HUDEP-2 (cell line): ENCODE measurements around the gene EPB41L2.
"Not testable (repeated sequence)": the region's sequence is repeated elsewhere in the genome, so short reads cannot be mapped to it uniquely, and the experiment has no call there.

Source experiments
- DNase-seq, 76 experiments: peaks; one replicate each; lab custom pipeline; 2025; ENCODE audit not compliant: unreplicated experiment in 76 of 76; lab: John Stamatoyannopoulos, UW

EPB41L2 gene

DNA sequence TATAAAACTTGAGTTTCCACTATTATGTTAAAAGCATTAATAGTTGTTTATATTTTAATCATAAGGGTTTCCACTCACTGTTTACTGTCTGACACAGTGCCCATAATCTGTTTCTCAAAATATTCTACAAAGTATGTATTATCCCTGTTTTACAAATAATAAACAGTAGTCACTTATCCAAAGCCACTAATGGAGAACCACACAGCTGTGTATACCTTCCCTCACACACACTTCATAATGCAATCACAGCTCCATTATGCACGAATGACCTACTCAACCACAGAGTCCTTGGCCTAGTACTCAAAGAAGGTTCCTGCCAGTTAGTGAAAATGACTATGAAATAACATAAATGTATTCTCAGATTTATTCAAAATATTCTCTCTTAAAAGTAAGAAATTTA is 103.1 kb downstream of the EPB41L2 start:
- DNase-seq = no peak

DNA sequence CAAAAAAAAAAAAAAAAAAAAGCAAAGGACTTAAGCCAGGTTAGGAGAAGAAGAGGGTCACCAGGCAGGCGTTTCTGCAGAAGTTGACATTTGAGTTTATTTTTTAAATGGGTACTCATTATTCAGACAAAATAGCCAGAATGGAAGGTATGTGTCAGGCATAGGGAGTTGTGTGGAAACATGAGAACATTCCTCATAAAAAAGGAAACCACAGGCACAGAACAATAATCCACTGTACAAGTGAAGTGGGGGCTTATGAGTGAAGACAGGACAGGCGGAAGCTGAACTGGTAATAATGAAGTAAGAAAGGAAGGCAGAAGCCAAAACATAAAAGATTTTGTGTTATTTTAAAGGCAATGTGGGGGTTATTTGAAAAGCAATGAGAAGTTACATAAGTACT is 104.6 kb downstream of the EPB41L2 start:
- DNase-seq = no peak

DNA sequence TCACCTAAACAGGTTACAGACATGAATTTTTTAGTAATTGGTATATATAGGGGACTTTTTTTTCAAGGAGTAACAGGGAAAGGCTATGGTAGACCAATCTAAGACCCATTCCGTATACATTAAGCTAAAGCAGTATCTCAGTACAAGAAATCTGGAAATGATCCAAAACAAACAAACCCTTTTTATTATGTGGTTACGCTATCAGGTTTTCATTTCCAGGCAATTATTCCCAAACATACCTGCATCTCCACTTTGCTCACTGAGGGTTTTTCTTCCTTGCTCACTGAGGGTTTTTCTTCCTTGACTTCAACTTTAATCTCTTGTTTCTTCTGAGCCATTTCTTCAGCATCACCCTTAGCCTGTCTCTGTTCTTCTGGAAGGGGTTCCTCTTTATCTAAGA is 107.3 kb downstream of the EPB41L2 start:
- DNase-seq = no peak

DNA sequence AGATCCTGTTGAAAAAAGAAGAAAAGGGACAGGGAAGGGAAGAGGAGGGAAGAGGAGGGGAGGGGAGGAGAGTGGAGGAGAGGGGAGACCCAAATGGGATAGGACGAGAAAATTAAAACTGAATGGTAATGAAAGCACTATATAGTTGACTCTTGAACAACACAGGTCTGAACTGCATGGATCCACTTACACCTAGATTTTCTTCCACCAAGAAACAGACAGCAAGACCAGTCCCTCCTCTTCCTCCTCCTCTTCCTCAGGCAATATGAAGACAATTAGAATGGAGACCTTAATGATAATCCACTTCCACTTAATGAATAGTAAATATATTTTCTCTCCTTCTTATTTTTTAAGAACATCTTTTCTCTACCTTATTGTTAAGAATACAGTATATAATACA is 113.5 kb downstream of the EPB41L2 start:
- DNase-seq = no peak

DNA sequence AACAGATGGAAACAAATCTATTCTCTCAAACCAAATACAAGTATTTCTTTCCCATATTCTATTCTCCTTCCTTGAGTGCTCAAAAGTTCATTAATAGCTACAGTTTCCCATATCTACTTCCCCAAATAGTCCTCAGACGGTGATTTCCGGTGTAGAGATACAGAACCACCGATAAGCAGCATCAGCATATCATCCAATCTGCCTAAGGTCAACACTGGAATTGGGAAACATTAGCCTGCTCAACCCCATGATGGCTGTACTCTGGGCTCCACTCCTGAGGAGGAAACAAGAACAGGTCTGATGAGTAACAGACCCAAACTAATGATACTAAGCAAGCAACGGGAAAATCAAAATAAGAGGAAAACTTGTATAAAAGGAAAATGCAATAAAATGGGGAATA is 115.6 kb downstream of the EPB41L2 start:
- no peak for DNase-seq

DNA sequence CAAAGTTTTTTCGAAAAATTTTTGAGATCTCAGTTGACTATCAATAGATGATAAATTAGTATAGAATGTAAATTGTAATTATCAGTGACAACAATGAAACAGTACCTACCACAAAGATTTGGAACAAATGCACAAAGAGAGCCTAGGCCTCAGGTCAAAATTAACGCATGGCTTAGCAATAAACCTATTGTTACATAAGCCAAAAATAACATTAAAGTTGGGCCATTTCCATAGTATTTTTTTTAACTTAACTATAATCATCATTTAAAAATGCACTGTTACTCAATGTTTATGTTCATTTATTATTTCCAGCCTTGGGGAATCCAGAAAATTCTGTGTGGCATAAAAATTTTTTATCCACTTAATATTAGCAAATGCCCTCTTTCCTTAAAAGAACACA is 117.0 kb downstream of the EPB41L2 start:
- no peak for DNase-seq

DNA sequence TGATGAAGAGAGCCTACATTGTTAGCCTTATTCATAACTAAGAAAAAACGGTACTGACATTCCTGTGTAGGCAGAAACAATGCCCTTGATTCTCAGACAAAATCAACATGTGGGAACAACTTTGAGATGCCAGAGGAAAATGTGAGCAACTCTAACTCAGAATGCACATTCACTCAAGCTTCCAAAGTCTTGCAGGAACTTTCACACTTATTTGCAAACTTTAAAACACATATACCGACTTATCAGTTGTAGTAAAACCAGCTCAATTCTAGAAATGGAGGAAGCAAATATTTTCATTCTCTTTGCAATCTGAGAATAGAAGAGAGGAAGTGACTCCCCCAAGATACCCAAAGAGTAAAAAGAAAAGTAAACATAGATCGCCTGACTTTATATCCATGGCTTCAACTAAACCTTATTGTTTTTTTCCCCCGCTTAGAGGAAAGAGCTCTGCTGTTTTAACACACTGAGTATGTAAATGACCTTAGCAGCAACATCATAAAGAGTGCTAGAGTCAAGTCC is 117.6 kb downstream of the EPB41L2 start:
- no peak for DNase-seq

DNA sequence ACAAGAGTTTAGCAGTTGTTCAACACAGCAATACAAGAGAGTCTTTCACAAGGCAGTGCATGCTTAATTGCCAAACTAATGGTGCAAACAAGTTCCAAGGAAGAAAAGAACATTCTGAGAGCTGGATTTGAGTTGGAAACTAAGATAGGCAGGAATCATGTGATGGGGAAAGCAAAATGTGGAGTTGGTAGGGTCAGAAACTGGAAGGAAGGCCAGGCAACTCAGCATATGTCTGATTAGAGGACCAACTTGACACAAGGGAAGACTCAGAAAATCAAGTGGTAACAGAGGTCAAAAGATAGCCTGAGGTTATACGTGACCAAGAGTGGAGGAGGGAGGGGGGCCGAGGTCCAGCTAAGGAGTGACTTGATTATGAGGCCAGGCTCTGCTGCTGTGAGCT is 118.6 kb downstream of the EPB41L2 start:
- no peak for DNase-seq

DNA sequence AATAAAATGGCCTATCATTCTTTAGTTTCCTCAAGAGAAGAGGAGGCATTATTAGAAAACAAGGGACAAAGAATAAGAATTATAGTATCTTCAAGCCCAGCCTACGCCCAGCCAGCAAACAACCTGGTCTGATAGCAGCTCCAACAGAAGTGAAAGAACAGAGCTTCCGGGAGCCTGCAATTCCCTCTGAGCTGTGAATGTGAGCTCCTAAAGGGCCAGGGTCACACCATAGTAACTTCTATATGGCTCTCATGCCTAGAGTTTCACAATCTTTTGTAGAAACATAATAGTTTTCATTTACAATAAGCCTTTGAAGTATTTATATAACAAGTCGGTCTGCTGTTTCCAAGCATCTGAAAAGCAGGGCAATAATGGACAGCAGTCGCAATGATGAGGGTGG is 119.3 kb downstream of the EPB41L2 start:
- DNase-seq = no peak

DNA sequence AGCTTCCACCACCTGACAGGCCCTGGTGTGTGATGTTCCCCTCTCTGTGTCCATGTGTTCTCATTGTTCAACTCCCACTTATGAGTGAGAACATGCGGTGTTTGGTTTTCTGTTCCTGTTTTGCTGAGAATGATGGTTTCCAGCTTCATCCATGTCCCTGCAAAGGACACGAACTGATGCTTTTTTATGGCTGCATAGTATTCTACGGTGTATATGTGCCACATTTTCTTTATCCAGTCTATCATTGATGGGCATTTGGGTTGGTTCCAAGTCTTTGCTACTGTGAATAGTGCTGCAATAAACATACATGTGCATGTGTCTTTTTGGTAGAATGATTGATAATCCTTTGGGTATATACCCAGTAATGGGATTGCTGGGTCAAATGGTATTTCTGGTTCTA is 120.3 kb downstream of the EPB41L2 start:
- DNase-seq = not testable (repeated sequence)

DNA sequence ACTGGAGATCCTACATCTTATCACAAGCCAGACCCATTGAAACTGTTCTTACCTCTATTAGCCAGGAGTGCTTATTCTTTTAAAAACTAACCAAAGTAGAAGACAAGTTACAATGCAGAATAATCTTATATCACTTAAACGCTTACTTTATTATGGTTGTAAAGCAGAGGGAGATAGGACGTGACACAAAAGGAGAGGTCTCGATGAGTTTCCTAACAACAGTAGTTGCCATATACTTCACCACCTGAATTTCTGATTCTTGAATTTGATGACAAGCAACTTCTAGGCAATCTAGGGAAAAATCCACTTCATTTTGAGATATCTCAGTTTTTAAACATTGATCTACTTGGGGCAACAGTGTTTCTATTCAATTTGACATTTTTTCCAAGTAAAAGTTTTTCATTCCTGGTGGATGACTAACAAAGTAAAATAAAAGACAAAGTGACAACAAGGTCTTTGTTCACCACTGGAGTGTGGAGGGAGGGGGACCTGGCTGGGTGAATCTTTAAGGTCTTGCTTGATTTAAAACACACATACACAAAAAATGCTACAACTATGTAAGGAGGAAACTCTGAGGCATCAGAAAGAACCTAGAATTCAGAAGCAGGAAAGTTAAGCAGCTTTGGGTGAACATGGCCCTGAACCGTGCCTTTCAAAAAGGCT is 125.0 kb downstream of the EPB41L2 start:
- DNase-seq = no peak

DNA sequence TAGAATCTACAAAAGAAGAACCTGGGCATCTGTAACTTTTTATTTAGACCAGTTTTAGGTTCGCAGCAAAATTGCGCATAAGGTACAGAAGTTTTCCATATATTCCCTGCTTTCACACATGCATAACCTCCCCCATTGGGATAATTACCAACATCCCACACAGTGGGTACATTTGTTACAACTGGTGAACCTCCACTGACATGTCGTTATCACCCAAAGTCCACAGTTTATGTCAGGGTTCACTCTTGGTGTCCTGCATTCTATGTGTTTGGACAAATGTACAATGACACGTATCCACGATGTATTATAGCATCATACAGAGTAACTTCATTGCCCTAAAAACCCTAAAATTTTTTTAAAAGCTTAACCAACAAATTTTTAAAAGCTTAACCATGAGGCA is 126.1 kb downstream of the EPB41L2 start:
- DNase-seq = no peak

DNA sequence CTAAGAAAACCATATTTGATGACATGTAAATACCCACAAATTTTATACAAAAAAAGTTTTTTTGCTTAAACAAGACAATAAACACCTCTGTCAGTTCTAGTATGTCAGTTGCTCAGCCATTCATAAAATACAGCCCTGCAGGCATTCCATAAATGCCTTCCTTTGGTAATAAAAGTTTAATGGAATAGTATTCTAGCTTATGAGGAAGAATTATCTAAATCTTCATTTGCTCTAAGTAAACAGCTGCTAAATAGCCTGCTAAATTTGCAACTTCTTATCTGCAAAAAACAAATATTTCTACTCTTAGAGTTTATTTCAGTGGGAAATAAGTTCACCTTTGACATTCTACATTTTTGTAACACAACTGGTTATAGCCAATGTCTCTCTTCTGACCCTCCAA is 127.1 kb downstream of the EPB41L2 start:
- DNase-seq = no peak

DNA sequence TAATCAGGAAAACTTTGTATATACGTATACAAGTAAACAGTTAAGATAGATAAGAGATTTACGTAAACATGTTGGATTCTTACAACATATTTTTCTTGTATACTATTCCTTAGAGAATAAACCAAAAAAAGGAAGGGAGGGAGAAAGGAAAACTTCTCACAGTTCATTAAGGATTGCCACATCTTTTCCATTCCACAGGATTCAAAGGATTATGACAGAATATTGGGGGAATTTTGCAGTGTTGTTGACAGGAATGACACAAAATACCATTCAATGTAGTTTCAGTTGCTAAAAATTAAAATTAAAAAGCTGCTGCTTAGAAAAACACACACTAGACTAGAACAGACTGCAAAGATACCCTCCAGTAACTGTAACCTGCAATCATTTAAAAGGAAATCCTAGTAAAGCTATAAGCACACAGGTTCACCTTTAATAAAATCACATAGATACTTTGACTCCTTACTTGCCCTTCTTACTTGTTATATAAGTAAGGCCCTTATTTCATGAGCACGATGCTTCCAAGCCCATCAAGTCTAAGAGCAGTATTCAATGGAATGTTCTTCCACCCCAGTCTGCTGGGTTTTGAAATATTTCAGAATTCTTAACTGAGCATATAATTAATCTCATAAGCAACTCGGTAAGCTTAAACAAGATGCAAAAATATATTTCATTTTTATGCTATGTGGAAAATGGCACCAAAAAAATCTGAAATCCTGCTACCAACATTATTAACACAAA is 128.0 kb downstream of the EPB41L2 start:
- DNase-seq = no peak

DNA sequence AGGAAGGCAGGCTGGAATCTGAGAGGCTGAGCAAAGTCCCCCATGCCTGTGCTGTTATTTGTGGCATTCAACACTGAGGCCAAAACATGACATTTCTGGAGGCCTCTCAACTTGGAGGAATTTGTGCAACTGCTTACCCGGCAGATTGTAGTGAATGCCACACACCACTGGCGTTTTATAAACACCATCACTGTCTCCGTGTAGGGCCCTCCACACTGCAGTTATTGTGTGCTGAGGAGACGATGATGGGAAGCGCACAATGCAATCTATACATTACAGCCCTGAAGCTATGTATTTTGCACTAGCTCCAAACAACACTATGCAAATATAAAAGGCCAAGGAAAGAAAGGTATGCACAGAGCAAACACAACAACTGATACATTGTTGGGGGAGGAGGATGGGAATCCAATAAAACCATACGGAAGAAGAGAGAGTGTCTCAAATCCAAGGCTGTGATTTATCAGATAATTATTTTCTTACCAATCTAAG is 129.3 kb downstream of the EPB41L2 start:
- DNase-seq = no peak

DNA sequence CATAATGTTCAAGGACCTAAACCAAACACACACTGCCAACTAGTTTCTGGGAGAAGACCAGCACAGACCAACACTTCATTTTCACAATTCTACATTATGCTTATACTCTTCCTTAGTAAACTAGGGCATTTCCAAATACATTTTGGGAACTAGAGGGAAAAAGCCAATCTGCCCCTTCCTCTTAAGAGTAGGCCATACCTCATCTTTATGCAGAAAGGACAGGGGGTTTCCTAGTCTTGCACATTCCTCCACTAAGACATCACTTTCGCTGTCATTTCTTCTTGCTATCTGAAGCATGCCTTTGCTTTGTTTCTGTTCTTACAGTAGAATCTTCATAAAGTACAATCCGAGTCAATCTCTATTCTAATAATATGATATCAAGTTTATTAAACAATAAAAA is 130.1 kb downstream of the EPB41L2 start:
- no peak for DNase-seq

DNA sequence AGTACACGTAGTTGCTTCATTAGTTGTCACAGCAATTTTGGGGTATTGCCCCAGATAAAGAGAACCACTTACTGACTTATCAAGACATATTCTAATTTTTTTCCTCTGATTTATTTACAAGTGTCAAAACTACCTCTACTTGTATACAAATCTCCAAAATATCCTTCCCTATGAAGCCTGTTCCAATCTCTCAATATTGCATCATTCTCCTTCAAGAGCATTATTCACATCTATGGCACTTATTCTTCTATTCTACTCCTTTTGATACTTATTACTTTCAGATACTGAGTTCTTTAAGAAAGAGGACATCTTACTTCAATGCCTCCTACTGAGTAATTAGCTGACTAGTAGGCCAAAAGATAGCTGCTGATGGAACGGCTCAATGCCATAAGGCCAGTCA is 130.6 kb downstream of the EPB41L2 start:
- DNase-seq = no peak

DNA sequence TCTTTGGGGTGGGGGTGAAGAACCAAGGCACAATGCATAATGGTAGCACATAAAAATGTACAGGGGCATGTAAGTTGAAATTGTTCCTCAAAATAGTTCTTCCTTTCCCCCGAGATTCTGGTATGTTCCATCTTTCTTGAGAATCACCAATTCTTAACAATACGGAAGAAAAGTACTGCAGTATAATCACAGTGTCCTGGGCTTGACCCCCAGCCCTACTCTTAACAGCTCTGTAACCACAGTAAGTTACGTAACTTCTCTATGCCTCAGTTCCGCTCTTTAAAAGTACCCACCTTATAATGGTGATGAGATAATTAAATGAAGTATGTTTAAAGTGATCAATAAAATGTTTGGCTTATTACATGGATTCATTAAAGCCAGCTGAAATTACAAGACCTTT is 131.4 kb downstream of the EPB41L2 start:
- no peak for DNase-seq

DNA sequence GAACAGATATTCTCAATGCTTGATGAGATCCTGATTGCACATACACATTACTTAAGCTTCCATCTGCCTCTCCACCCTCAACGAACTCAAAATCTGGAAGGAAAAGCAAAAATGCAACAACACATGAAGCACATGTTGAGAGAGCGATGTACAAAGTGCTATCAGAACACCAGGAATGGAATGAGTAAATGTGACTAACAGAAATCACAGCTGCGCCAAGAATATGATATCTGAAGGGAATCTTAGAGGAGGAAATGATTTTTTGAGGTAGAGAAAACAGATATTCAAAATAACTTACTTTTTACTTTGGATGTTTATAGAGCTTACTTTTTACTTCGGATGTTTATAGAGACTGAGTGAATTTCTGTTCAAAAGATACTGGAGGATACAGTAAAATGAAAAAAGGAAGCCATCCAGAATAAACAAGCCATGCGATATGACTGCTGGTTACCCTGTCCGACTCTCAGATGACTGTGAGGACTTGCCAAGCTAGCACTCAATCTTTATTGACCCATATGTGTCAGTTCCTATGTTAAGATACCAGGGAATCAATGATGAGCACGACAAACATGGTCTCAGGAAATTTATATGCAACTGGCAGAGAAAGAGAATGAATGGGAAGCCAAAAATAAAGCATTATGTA is 133.9 kb downstream of the EPB41L2 start:
- DNase-seq = no peak

DNA sequence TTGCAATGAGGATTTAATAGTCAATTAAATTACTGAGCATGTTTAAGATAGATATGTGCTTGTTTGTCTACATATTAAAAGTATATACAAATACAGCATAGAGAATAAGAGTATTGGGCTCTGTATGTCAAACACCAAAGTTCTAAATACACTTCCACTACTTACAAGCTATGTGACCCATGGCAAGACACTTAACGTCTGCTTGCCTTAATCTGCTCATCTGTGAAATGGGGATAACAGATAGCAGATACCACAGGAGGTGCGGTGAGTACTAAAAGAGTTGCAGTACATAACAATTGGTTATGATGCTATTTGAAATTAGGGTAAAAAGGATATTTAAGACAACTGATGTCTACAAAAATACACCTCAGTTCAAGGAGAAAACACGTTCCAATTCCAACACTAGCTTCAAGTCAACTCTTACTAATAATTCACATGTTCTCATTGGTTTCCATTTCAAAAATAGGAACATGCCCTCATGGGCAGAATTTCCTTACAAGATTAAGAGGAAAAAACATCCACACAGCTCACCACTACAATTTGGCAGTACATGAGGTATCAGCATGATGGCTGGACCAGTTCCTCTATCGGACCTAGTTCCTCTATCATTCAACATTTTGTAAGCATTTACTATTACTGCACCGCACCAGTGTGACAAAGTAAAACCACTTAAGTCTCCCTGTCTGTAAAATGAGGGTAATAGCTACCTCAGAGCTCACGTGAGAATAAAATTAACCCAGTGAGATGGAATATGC is 134.7 kb downstream of the EPB41L2 start:
- no peak for DNase-seq

DNA sequence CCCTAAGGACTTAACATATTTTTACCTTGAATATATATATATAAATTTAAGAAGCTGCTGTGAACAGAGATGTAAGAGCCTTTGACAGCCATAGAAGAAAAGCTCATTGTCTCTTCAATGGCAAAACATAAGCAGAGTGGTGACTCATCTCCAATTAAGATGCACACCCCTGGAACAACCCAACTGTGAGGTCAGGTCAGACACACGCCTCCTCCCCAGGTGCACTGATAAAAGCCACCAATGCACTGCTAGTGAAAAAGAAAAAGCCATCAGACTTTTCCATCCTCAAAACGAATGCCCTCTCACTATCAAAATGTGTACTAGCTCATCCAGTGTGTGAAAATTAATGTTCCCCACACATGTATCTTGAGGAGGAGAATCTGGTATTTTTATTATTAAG is 135.7 kb downstream of the EPB41L2 start:
- DNase-seq = no peak
